NCI-H2196 treated with DMSO at 0.1 percent for 48 hours (cell line): ENCODE measurements around the gene CIITA.
"Not testable (repeated sequence)": the region's sequence is repeated elsewhere in the genome, so short reads cannot be mapped to it uniquely, and the experiment has no call there.

Source experiments
- DNase-seq: peaks from one replicate; lab custom pipeline; 2025; ENCODE audit not compliant: unreplicated experiment; lab: John Stamatoyannopoulos, UW

The CIITA gene

GRCh38 chr16:10876799-10877341, at the start of gene CIITA:
CIITA (plus strand) TSS chr16:10877202; CDS start chr16:10877331, 129 bp downstream.
- DNase-seq: peak; percentile 11

- no peak for DNase-seq
These were observed 49.2 kb upstream of the CIITA start for GRCh38 chr16:10827691-10828341.

- DNase-seq: peak; percentile 84
These were observed 48.1 kb upstream of the CIITA start for GRCh38 chr16:10828851-10829366.

GRCh38 chr16:10829390-10830098, 47.5 kb upstream of the CIITA start:
- DNase-seq: not testable (repeated sequence)

- not testable (repeated sequence) for DNase-seq
These were observed 46.8 kb upstream of the CIITA start for GRCh38 chr16:10830240-10830639.

- no peak for DNase-seq
These were observed 44.8 kb upstream of the CIITA start for GRCh38 chr16:10831894-10832886.

GRCh38 chr16:10833271-10833670, 43.7 kb upstream of the CIITA start:
- DNase-seq: no peak

- no peak for DNase-seq
These were observed 42.9 kb upstream of the CIITA start for GRCh38 chr16:10834130-10834529.

- no peak for DNase-seq
These were observed 42.2 kb upstream of the CIITA start for GRCh38 chr16:10834766-10835165.

GRCh38 chr16:10835281-10835931, 41.6 kb upstream of the CIITA start:
- DNase-seq: no peak

- DNase-seq: no peak
These were observed 40.7 kb upstream of the CIITA start for GRCh38 chr16:10836174-10836853.

- DNase-seq: no peak
These were observed 38.3 kb upstream of the CIITA start for GRCh38 chr16:10838621-10839278.

- no peak for DNase-seq
These were observed 37.7 kb upstream of the CIITA start for GRCh38 chr16:10839279-10839666.

- no peak for DNase-seq
These were observed 36.3 kb upstream of the CIITA start for GRCh38 chr16:10840703-10841102.

GRCh38 chr16:10846213-10846998, 30.6 kb upstream of the CIITA start:
- DNase-seq: no peak

GRCh38 chr16:10847176-10847575, 29.8 kb upstream of the CIITA start:
- DNase-seq: no peak

- no peak for DNase-seq
These were observed 27.1 kb upstream of the CIITA start for GRCh38 chr16:10849736-10850477.

- no peak for DNase-seq
These were observed 26.5 kb upstream of the CIITA start for GRCh38 chr16:10850478-10850850.
